ENCODE data around the gene EPS8L2. TPM values are rescaled to one million over a fixed set of nuclear protein-coding genes. Genes with fewer than 3 reads are reported as not detected.

Gene EPS8L2
- total RNA-seq, 2 donors from 2014 or later, result 11.4 to 15.7 TPM

DNA sequence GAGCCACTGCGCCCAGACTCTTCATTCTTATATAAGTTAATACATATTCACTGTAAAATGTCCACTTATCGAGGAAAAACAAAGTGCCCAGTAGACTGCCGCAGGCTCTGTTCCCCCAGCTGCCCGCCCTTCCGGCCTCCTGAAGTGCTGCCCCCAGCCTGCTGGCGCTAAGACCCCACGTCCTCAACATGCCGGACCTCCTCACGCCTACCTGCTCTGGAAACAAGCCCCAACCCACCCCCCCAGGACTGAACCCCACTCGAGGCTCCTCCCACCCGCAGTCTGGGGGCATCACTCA lies 70.2 kb downstream of the EPS8L2 start:
- peak overlapping the region; percentile 88 to 91 for H3K4me3 Mint-ChIP-seq
- no peak for DNase-seq
- peaks cover 0 to 1% of the 10 kb centered on the region in 2 donors for H3K36me3 Mint-ChIP-seq (ENCODE audit: insufficient read depth in 2 of 2)
- H3K27me3 Mint-ChIP-seq (ENCODE audit: low read depth), result no peaks in the 10 kb centered on the region
- H3K27ac Mint-ChIP-seq, result no peak overlapping the region
- ATAC-seq (replicated peaks in 1 of 2), result no peak
- no peaks in the 10 kb centered on the region for H3K9me3 Mint-ChIP-seq
- H3K4me1 Mint-ChIP-seq (ENCODE audit: low read depth), result peaks cover 21% of the 10 kb centered on the region

- Mint-ChIP-seq H3K4me1 (ENCODE audit: low read depth) (peaks cover 21% of the 10 kb centered on the region), H3K36me3 (ENCODE audit: insufficient read depth in 2 of 2) (peaks cover 0 to 1% of the 10 kb centered on the region in 2 donors), H3K27ac (no peak overlapping the region), H3K9me3 (no peaks in the 10 kb centered on the region), H3K27me3 (ENCODE audit: low read depth) (no peaks in the 10 kb centered on the region), H3K4me3 (peak overlapping the region; percentile 88 to 91)
- ATAC-seq (replicated peaks in 1 of 2), result peak; percentile 62 to 72
- DNase-seq, result peak in 1 of 2 donors; percentile 23
Observed at GRCh38 chr11:776561-777287, 70.7 kb downstream of the EPS8L2 start.

Other genes starting within 250 kb of the EPS8L2 start
- gene RNH1, start 199.0 kb upstream of the EPS8L2 start, total RNA-seq, result 10 to 100 TPM; 88.9 to 95.3 TPM
- 10 to 100 TPM; 28.8 to 40.1 TPM for gene HRAS, start 170.7 kb upstream of the EPS8L2 start, total RNA-seq
- gene LRRC56, start 168.7 kb upstream of the EPS8L2 start, total RNA-seq, result 1 to 10 TPM; 1.2 to 3.1 TPM
- 1 to 10 TPM; 3.1 to 5.5 TPM for gene LMNTD2, start 145.5 kb upstream of the EPS8L2 start, total RNA-seq
- 10 to 100 TPM; 13.5 to 14.2 TPM for gene RASSF7, start 145.3 kb upstream of the EPS8L2 start, total RNA-seq
- gene PHRF1, start 129.8 kb upstream of the EPS8L2 start, total RNA-seq, result 10 to 100 TPM; 29.7 to 31.0 TPM
- 10 to 100 TPM; 46.7 to 95.8 TPM for gene IRF7, start 90.3 kb upstream of the EPS8L2 start, total RNA-seq
- gene CDHR5, start 81.3 kb upstream of the EPS8L2 start, total RNA-seq, result under 1 TPM in 1 of 2 donors, not detected in 1; 0.09 TPM
- not detected for gene SCT, start 79.0 kb upstream of the EPS8L2 start, total RNA-seq
- 1 to 10 TPM; 1.7 to 2.0 TPM for gene DRD4, start 69.0 kb upstream of the EPS8L2 start, total RNA-seq
- 10 to 100 TPM; 40.5 to 66.1 TPM for gene DEAF1, start 11.0 kb upstream of the EPS8L2 start, total RNA-seq
- 10 to 100 TPM; 17.0 to 17.8 TPM for gene TMEM80, start 10.4 kb upstream of the EPS8L2 start, total RNA-seq
- gene TALDO1, start 41.2 kb downstream of the EPS8L2 start, total RNA-seq, result 100 to 1,000 TPM; 152 to 155 TPM
- gene GATD1, start 71.3 kb downstream of the EPS8L2 start, total RNA-seq, result 10 to 100 TPM; 31.9 to 34.4 TPM
- gene CEND1, start 83.9 kb downstream of the EPS8L2 start, total RNA-seq, result 1 to 10 TPM; 1.4 to 1.6 TPM
- 10 to 100 TPM; 30.8 to 40.2 TPM for gene SLC25A22, start 92.0 kb downstream of the EPS8L2 start, total RNA-seq
- 10 to 100 TPM; 25.2 to 34.2 TPM for gene PIDD1, start 99.0 kb downstream of the EPS8L2 start, total RNA-seq
- gene RPLP2, start 103.7 kb downstream of the EPS8L2 start, total RNA-seq, result 1,000 to 10,000 TPM; 3,054 to 3,114 TPM
- 10 to 100 TPM; 64.5 to 77.1 TPM for gene PNPLA2, start 112.7 kb downstream of the EPS8L2 start, total RNA-seq
- gene CRACR2B, start 121.7 kb downstream of the EPS8L2 start, total RNA-seq, result 10 to 100 TPM in 1 of 2 donors, 1 to 10 TPM in 1; 5.5 to 13.3 TPM
- 10 to 100 TPM; 35.4 to 42.2 TPM for gene CD151, start 126.7 kb downstream of the EPS8L2 start, total RNA-seq
- 10 to 100 TPM; 28.2 to 30.9 TPM for gene POLR2L, start 136.3 kb downstream of the EPS8L2 start, total RNA-seq
- 10 to 100 TPM; 12.2 to 14.9 TPM for gene TSPAN4, start 136.6 kb downstream of the EPS8L2 start, total RNA-seq
- 10 to 100 TPM; 33.9 to 44.2 TPM for gene CHID1, start 204.6 kb downstream of the EPS8L2 start, total RNA-seq
- gene AP2A2, start 219.6 kb downstream of the EPS8L2 start, total RNA-seq, result 10 to 100 TPM; 49.5 to 57.0 TPM

Data from activated T-cell treated with anti-CD3 and anti-CD28 coated beads, Interleukin-2, amount 50 U/mL, for 72 hours (primary cell).